OCI-LY7 (cell line): ENCODE results near the gene NMT1. TPM values are rescaled to one million over a fixed set of nuclear protein-coding genes. Genes with fewer than 3 reads are reported as not detected.
A peak's percentile ranks its signal among the peaks of the same experiment; 100 is the strongest.

Source experiments
- BruUV-seq: library from RNA; stranded (reverse); fragments of 400-500 nt; replicated peaks from 2 replicates; lab custom pipeline; 2021; lab: Mats Ljungman, UMichigan
- CTCF ChIA-PET: fragments of 300-600 bp; sonication (Branson Sonifier 250); formaldehyde crosslinking; loops from one replicate; lab custom pipeline; 2022; ENCODE audit warnings: antibody characterized with exemption; ENCODE audit not compliant: unreplicated experiment; lab: Charles Lee
- POLR2A ChIA-PET: fragments of 300-600 bp; sonication (Branson Sonifier 250); formaldehyde crosslinking; loops from one replicate; lab custom pipeline; 2022; ENCODE audit warnings: antibody characterized with exemption; lab: Charles Lee
- DNase-seq: peaks from one replicate; pipeline ENCODE4 v3.0.0-alpha.2; 2015; ENCODE audit warnings: low spot score
- H2AFZ ChIP-seq: fragments of 200-600 bp; sonication (generic), shearing (Covaris generic); 2 replicates; pipeline ENCODE4 v1.6.1; 2014; ENCODE audit warnings: mild to moderate bottlenecking, antibody characterized with exemption, low read length, moderate library complexity
- H3K27ac ChIP-seq: fragments of 200-600 bp; sonication (generic); 2 replicates; pipeline ENCODE4 v1.5.1; 2014; ENCODE audit warnings: mixed run types, low read depth, mild to moderate bottlenecking, moderate library complexity, low read length, inconsistent platforms; ENCODE audit not compliant: poor library complexity, severe bottlenecking
- H3K36me3 ChIP-seq: fragments of 200-600 bp; sonication (generic); 2 replicates; pipeline ENCODE4 v1.6.1; 2014; ENCODE audit warnings: mild to moderate bottlenecking, antibody characterized with exemption, low read length, moderate library complexity, mixed read lengths; ENCODE audit not compliant: insufficient read depth
- H3K4me1 ChIP-seq: fragments of 200-600 bp; sonication (generic); 2 replicates; pipeline ENCODE4 v1.5.1; 2014; ENCODE audit warnings: mild to moderate bottlenecking, low read length; ENCODE audit not compliant: insufficient read depth, poor library complexity, severe bottlenecking
- H3K4me2 ChIP-seq: fragments of 200-600 bp; sonication (generic); 2 replicates; pipeline ENCODE4 v1.6.1; 2014; ENCODE audit warnings: mild to moderate bottlenecking, low read length
- H3K4me3 ChIP-seq: fragments of 200-600 bp; sonication (generic); 2 replicates; pipeline ENCODE4 v1.5.1; 2014; ENCODE audit warnings: mild to moderate bottlenecking, low read depth, low read length; ENCODE audit not compliant: poor library complexity, severe bottlenecking
- H3K79me2 ChIP-seq: fragments of 200-600 bp; sonication (generic); 2 replicates; pipeline ENCODE4 v1.6.1; 2016; ENCODE audit warnings: low read depth, mild to moderate bottlenecking, low read length, moderate library complexity, mixed read lengths; ENCODE audit not compliant: insufficient read depth
- H3K9me2 ChIP-seq: fragments of 200-600 bp; sonication (generic); 2 replicates; pipeline ENCODE4 v1.6.1; 2016; ENCODE audit warnings: mild to moderate bottlenecking, low read length, mixed read lengths; ENCODE audit not compliant: insufficient read depth
- H3K9me3 ChIP-seq: fragments of 200-600 bp; sonication (generic); 2 replicates; pipeline ENCODE4 v1.6.1; 2014; ENCODE audit warnings: mild to moderate bottlenecking, mixed run types, low read length, mixed read lengths
- H4K20me1 ChIP-seq: fragments of 200-600 bp; sonication (generic); 2 replicates; pipeline ENCODE4 v1.6.1; 2014; ENCODE audit warnings: mild to moderate bottlenecking, antibody characterized with exemption, low read length, moderate library complexity, mixed read lengths; ENCODE audit not compliant: insufficient read depth
- EZH2phosphoT487 ChIP-seq: fragments of 200-600 bp; sonication (generic); IDR thresholded peaks from 2 replicates; pipeline ENCODE4 v1.6.1; 2018; ENCODE audit warnings: low read depth, borderline replicate concordance, mild to moderate bottlenecking, mixed run types, antibody characterized with exemption, low read length, moderate library complexity, mixed read lengths
- intact Hi-C: fragments of 100-400 bp; cut with micrococcal nuclease; formaldehyde crosslinking; loops from one replicate; pipeline ENCODE4 v1.10.0; 2022; ENCODE audit not compliant: unreplicated experiment
- total RNA-seq, 2 experiments: library from RNA; depleted of rRNA in 1 of 2; stranded (reverse); fragments of >200 nt in 1 of 2; shearing (Covaris generic) in 1 of 2; gene quantifications; 2 replicates each; pipeline ENCODE4 v1.2.3, GENCODE V29; 2014 to 2022
- TF ChIP-seq, protein P1 (sequence below): fragments of 200-600 bp; sonication (generic); conservative IDR thresholded peaks from 2 replicates; pipeline ENCODE4 v1.5.1; 2014; ENCODE audit warnings: mild to moderate bottlenecking, antibody characterized with exemption, low read length, moderate library complexity, mixed read lengths

Gene NMT1
- total RNA-seq, 2 experiments from 2014 or later: 82.3 to 134 TPM

DNA sequence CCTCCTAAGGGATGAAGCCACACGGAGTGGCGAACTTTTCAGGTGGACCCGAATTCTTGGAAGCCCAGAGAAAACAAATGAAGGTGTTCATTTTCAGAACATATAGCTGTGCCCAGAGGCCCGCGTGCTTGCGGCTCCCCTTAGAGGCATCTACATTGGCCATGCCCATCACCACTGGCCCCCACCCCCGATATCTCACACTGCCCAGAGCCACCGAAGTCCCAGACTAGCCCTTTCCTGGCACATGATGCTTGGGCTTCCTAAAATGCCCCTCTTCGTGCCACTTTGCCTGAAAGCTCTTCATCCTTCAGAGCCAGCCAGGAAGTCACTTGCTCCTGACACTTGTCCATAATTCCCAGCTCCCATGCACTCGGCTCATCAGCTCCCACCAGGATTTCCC lies 85.0 kb downstream of the NMT1 start:
- DNase-seq: no peak
- H3K4me1 ChIP-seq: peaks cover 38% of the 10 kb centered on the region
- POLR2A ChIA-PET: interaction anchor here (0.6 kb wide), 1 partner anchor 80 kb away, joined by 3 read pairs; no protein-coding TSS in a partner anchor
- intact Hi-C loops: no loop called here
- peak overlapping the region; percentile 95 for H3K4me2 ChIP-seq
- CTCF ChIA-PET: interaction anchor here (0.6 kb wide), 1 partner anchor 235 kb away, joined by 5 read pairs; no protein-coding TSS in a partner anchor
- no peak overlapping the region for H3K4me3 ChIP-seq
- H3K9me3 ChIP-seq: no peaks in the 10 kb centered on the region
- H3K9me2 ChIP-seq: no peaks in the 10 kb centered on the region
- TF ChIP-seq, protein P1, sequence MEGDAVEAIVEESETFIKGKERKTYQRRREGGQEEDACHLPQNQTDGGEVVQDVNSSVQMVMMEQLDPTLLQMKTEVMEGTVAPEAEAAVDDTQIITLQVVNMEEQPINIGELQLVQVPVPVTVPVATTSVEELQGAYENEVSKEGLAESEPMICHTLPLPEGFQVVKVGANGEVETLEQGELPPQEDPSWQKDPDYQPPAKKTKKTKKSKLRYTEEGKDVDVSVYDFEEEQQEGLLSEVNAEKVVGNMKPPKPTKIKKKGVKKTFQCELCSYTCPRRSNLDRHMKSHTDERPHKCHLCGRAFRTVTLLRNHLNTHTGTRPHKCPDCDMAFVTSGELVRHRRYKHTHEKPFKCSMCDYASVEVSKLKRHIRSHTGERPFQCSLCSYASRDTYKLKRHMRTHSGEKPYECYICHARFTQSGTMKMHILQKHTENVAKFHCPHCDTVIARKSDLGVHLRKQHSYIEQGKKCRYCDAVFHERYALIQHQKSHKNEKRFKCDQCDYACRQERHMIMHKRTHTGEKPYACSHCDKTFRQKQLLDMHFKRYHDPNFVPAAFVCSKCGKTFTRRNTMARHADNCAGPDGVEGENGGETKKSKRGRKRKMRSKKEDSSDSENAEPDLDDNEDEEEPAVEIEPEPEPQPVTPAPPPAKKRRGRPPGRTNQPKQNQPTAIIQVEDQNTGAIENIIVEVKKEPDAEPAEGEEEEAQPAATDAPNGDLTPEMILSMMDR: no peak
- TF ChIP-seq EZH2phosphoT487: no peak
- H2AFZ ChIP-seq: no peak overlapping the region
- peaks cover 12% of the 10 kb centered on the region; the same call in 1 of the 2 replicates for H3K79me2 ChIP-seq
- BruUV-seq: no TSS peak
- no peaks in the 10 kb centered on the region for H3K36me3 ChIP-seq
- peaks cover 8% of the 10 kb centered on the region; the same call in 1 of the 2 replicates for H4K20me1 ChIP-seq
- H3K27ac ChIP-seq: no peak overlapping the region

DNA sequence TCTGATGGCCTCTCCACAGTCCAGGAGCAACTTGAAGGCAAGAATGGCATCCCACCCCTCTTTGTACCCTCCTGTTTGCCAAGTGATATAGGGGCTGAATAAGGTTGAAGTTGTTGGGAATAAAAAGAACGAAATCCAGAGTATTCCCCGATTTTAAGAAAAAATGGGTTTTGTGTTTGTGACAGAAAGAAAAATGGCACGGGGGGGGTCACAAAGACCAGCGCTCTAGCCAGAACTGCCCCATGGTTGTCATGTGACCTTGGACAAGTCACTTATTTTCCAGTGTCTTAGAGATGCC lies 85.4 kb downstream of the NMT1 start:
- ChIA-PET CTCF (interaction anchor here (0.6 kb wide), 1 partner anchor 236 kb away, joined by 5 read pairs; no protein-coding TSS in a partner anchor), POLR2A (interaction anchor here (0.6 kb wide), 1 partner anchor 81 kb away, joined by 3 read pairs; no protein-coding TSS in a partner anchor)
- Histone ChIP-seq H3K9me3 (no peaks in the 10 kb centered on the region), H2AFZ (peak overlapping the region; percentile 84; the same call in 1 of the 2 replicates), H3K9me2 (no peaks in the 10 kb centered on the region), H3K4me1 (peaks cover 41% of the 10 kb centered on the region), H3K27ac (peak overlapping the region; percentile 88), H3K79me2 (peaks cover 12% of the 10 kb centered on the region; the same call in 1 of the 2 replicates), H4K20me1 (peaks cover 12% of the 10 kb centered on the region; the same call in 1 of the 2 replicates), H3K36me3 (no peaks in the 10 kb centered on the region), H3K4me2 (peak overlapping the region; percentile 95), H3K4me3 (peak overlapping the region; percentile 75)
- intact Hi-C loops: no loop called here
- no peak for TF ChIP-seq EZH2phosphoT487
- TF ChIP-seq, protein P1: no peak
- BruUV-seq: no TSS peak
- DNase-seq: no peak
